OCI-LY1 (cell line): ENCODE measurements around the gene CRKL.

Experiments used
- EZH2 ChIP-seq: fragments of 200-600 bp; sonication (generic), shearing (Covaris generic); IDR thresholded peaks from 2 replicates; pipeline ENCODE4 v1.8.0; 2017; ENCODE audit warnings: borderline replicate concordance, mixed run types, mild to moderate bottlenecking, antibody characterized with exemption, low read length, moderate library complexity, mixed read lengths
- TF ChIP-seq, protein P1 (sequence below): fragments of 200-600 bp; sonication (generic), shearing (Covaris generic); IDR thresholded peaks from 2 replicates; pipeline ENCODE4 v1.5.1; 2017; ENCODE audit warnings: mild to moderate bottlenecking, antibody characterized with exemption, low read length, moderate library complexity, mixed read lengths

DNA sequence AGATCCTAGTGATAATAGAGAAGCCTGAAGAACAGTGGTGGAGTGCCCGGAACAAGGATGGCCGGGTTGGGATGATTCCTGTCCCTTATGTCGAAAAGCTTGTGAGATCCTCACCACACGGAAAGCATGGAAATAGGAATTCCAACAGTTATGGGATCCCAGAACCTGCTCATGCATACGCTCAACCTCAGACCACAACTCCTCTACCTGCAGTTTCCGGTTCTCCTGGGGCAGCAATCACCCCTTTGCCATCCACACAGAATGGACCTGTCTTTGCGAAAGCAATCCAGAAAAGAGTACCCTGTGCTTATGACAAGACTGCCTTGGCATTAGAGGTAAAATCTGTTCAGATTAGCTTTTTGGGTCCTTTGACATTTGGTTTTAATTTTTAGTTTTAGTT, 16.7 kb downstream of the CRKL start:
- TF ChIP-seq, protein P1, sequence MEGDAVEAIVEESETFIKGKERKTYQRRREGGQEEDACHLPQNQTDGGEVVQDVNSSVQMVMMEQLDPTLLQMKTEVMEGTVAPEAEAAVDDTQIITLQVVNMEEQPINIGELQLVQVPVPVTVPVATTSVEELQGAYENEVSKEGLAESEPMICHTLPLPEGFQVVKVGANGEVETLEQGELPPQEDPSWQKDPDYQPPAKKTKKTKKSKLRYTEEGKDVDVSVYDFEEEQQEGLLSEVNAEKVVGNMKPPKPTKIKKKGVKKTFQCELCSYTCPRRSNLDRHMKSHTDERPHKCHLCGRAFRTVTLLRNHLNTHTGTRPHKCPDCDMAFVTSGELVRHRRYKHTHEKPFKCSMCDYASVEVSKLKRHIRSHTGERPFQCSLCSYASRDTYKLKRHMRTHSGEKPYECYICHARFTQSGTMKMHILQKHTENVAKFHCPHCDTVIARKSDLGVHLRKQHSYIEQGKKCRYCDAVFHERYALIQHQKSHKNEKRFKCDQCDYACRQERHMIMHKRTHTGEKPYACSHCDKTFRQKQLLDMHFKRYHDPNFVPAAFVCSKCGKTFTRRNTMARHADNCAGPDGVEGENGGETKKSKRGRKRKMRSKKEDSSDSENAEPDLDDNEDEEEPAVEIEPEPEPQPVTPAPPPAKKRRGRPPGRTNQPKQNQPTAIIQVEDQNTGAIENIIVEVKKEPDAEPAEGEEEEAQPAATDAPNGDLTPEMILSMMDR, result no peak
- TF ChIP-seq EZH2, result no peak
